Testis (tissue), 3 donors: ENCODE results near the gene TMEM41B. TPM values are rescaled to one million over a fixed set of nuclear protein-coding genes. Genes with fewer than 3 reads are reported as not detected.
"Not testable (repeated sequence)": the region's sequence is repeated elsewhere in the genome, so short reads cannot be mapped to it uniquely, and the experiment has no call there.

Source experiments
- DNase-seq: peaks from one replicate; pipeline ENCODE4 v3.0.0-alpha.2; 2019
- H3K27ac ChIP-seq, 2 donors: fragments of 200-600 bp; sonication (generic); one replicate each; pipeline ENCODE4 v1.5.1; 2019
- H3K27me3 ChIP-seq: fragments of 200-600 bp; sonication (generic); one replicate; pipeline ENCODE4 v1.5.1; 2019
- H3K36me3 ChIP-seq: fragments of 200-600 bp; sonication (generic); one replicate; pipeline ENCODE4 v1.5.1; 2017; ENCODE audit warnings: low read depth; ENCODE audit errors: missing control alignments
- H3K4me1 ChIP-seq: fragments of 200-600 bp; sonication (generic); one replicate; pipeline ENCODE4 v1.5.1; 2019
- H3K4me3 ChIP-seq, 2 donors: fragments of 200-600 bp; sonication (generic); one replicate each; pipeline ENCODE4 v1.5.1; 2017 to 2019
- H3K9me3 ChIP-seq: fragments of 200-600 bp; sonication (generic); one replicate; pipeline ENCODE4 v1.5.1; 2017
- CTCF ChIP-seq, 3 experiments: fragments of 450-650 bp in 2 of 3; fragments of 200-600 bp in 1 of 3; sonication (generic) in 1 of 3; IDR thresholded peaks; one replicate each; pipeline ENCODE4 v1.5.1; 2016 to 2019; ENCODE audit warnings: antibody characterized with exemption in 3 of 3, mild to moderate bottlenecking in 2 of 3, moderate library complexity in 1 of 3
- POLR2A ChIP-seq: fragments of 450-650 bp; IDR thresholded peaks from one replicate; pipeline ENCODE4 v1.6.1; 2017; ENCODE audit warnings: antibody characterized with exemption, mild to moderate bottlenecking, moderate library complexity
- WGBS, 2 donors: methylation state at CpG; one replicate each; pipeline ENCODE4 v1.1.5; 2018; 5-methylcytosine and 5-hydroxymethylcytosine counted together
- intact Hi-C: fragments of 100-400 bp; cut with DNase I; formaldehyde crosslinking; loops from one replicate; pipeline ENCODE4 v1.15.1; 2023; ENCODE audit warnings: low total_unique reads
- polyA plus RNA-seq: library from polyadenylated mRNA; stranded (reverse); fragments of 350-450 nt; fragmentation: Illumina TruSeq; extraction: RNeasy Lipid Tissue Mini Kit (QIAGEN cat#74804); gene quantifications from one replicate; pipeline ENCODE4 v1.2.3, GENCODE V29; 2014; ENCODE audit warnings: low read depth, low replicate concordance; ENCODE audit not compliant: insufficient read depth
- total RNA-seq, 2 donors: library from RNA; depleted of rRNA; stranded (reverse); fragments of >200 nt; gene quantifications; one replicate each; pipeline ENCODE4 v1.2.3, GENCODE V29; 2016

TMEM41B gene
- total and polyA plus RNA-seq, 3 donors from 2014 or later: 24.2 to 42.6 (median 37.5) TPM

- TF ChIP-seq POLR2A (no peak), CTCF (IDR thresholded peaks at IDR 0.05) (no peak)
- Histone ChIP-seq H3K9me3 (no peaks in the 10 kb centered on the region), H3K27ac (no peak overlapping the region), H3K36me3 (no peaks in the 10 kb centered on the region), H3K4me1 (no peaks in the 10 kb centered on the region), H3K27me3 (no peaks in the 10 kb centered on the region), H3K4me3 (no peak overlapping the region)
- intact Hi-C loops: no loop called here
- WGBS, 2 donors: 57 to 70% methylated on average over 6 of the region's 6 CpGs
- DNase-seq: no peak
Observed at GRCh38 chr11:9351321-9351881, 37.0 kb upstream of the TMEM41B start.

- H3K9me3 ChIP-seq, H3K27me3 ChIP-seq, H3K4me1 ChIP-seq, H3K27ac ChIP-seq, H3K36me3 ChIP-seq, intact Hi-C loops, DNase-seq, H3K4me3 ChIP-seq: not testable (repeated sequence)
- 71 to 75% methylated on average over 4 of the region's 4 CpGs for whole genome bisulfite sequencing, 2 donors
Observed at GRCh38 chr11:9347779-9348178, 33.4 kb upstream of the TMEM41B start.

- intact Hi-C loops: no loop called here
- no peak for TF ChIP-seq POLR2A
- no peak for TF ChIP-seq CTCF (IDR thresholded peaks at IDR 0.05)
- H3K4me1 ChIP-seq: no peaks in the 10 kb centered on the region
- H3K9me3 ChIP-seq: no peaks in the 10 kb centered on the region
- H3K27ac ChIP-seq: no peak overlapping the region
- no peaks in the 10 kb centered on the region for H3K27me3 ChIP-seq
- 67 to 71% methylated on average over 2 of the region's 2 CpGs for WGBS, 2 donors
- H3K36me3 ChIP-seq: no peaks in the 10 kb centered on the region
- no peak overlapping the region for H3K4me3 ChIP-seq
- no peak for DNase-seq
Observed at GRCh38 chr11:9347100-9347499, 32.7 kb upstream of the TMEM41B start.

- intact Hi-C loops: no loop called here
- 73% methylated on average over 3 of the region's 3 CpGs for WGBS, 2 donors
- Histone ChIP-seq H3K4me1 (no peaks in the 10 kb centered on the region), H3K27ac (no peak overlapping the region), H3K9me3 (no peaks in the 10 kb centered on the region), H3K36me3 (no peaks in the 10 kb centered on the region), H3K27me3 (no peaks in the 10 kb centered on the region), H3K4me3 (no peak overlapping the region)
- DNase-seq: no peak
- no peak for TF ChIP-seq POLR2A
- TF ChIP-seq CTCF (IDR thresholded peaks at IDR 0.05): no peak
Observed at GRCh38 chr11:9344061-9344680, 29.8 kb upstream of the TMEM41B start.

GRCh38 chr11:9341638-9342178 lies 27.3 kb upstream of the TMEM41B start:
- TF ChIP-seq POLR2A (no peak), CTCF (IDR thresholded peaks at IDR 0.05) (no peak)
- Histone ChIP-seq H3K4me3 (no peak overlapping the region), H3K9me3 (no peaks in the 10 kb centered on the region), H3K36me3 (no peaks in the 10 kb centered on the region), H3K4me1 (no peaks in the 10 kb centered on the region), H3K27me3 (no peaks in the 10 kb centered on the region), H3K27ac (no peak overlapping the region)
- intact Hi-C loops: no loop called here
- DNase-seq: no peak
- WGBS, 2 donors: 78 to 84% methylated on average over 5 of the region's 5 CpGs
